Neuronal stem cell (in vitro differentiated cells): ENCODE data around the gene FRAT1.

Experiments used
- DNase-seq: peaks from one replicate; pipeline ENCODE4 v3.0.0-alpha.2; 2013; ENCODE audit warnings: low spot score
- H2AFZ ChIP-seq: one replicate; pipeline ENCODE4 v1.6.1; 2013; ENCODE audit warnings: mild to moderate bottlenecking, low read length, inconsistent platforms
- H2AK5ac ChIP-seq: 2 replicates; pipeline ENCODE4 v1.6.1; 2013; ENCODE audit warnings: low read depth, mild to moderate bottlenecking, inconsistent platforms, low read length, moderate library complexity, mixed read lengths
- H2BK120ac ChIP-seq: 2 replicates; pipeline ENCODE4 v1.6.1; 2013; ENCODE audit warnings: low read depth, mild to moderate bottlenecking, inconsistent platforms, low read length, moderate library complexity, mixed read lengths
- H2BK12ac ChIP-seq: one replicate; pipeline ENCODE4 v1.6.1; 2013; ENCODE audit warnings: low read length, inconsistent platforms
- H2BK15ac ChIP-seq: 2 replicates; pipeline ENCODE4 v1.6.1; 2013; ENCODE audit warnings: mild to moderate bottlenecking, low read length, inconsistent platforms, mixed read lengths
- H2BK5ac ChIP-seq: one replicate; pipeline ENCODE4 v1.6.1; 2013; ENCODE audit warnings: inconsistent platforms, mild to moderate bottlenecking, low read length, moderate library complexity
- H3K14ac ChIP-seq: one replicate; pipeline ENCODE4 v1.6.1; 2013; ENCODE audit warnings: low read length, inconsistent platforms
- H3K18ac ChIP-seq: 2 replicates; pipeline ENCODE4 v1.6.1; 2013; ENCODE audit warnings: low read length, inconsistent platforms
- H3K23ac ChIP-seq: 2 replicates; pipeline ENCODE4 v1.6.1; 2013; ENCODE audit warnings: low read depth, mild to moderate bottlenecking, mixed read lengths, low read length, inconsistent platforms; ENCODE audit not compliant: poor library complexity
- H3K27ac ChIP-seq: replicated peaks from 3 replicates; pipeline ENCODE4 v1.5.1; 2013; ENCODE audit warnings: low read length, inconsistent platforms
- H3K27me3 ChIP-seq, 3 experiments: 2 replicates each; pipeline ENCODE4 v1.6.1; 2013; ENCODE audit warnings: low read length in 3 of 3, mild to moderate bottlenecking in 2 of 3, inconsistent platforms in 1 of 3, low read depth in 1 of 3, mixed read lengths in 1 of 3, moderate library complexity in 1 of 3; ENCODE audit not compliant: control insufficient read depth in 3 of 3, insufficient read depth in 3 of 3
- H3K36me3 ChIP-seq, 2 donors: replicated peaks in 1 of 2; 2 replicates each; pipeline ENCODE4 v1.6.1; 2013; ENCODE audit warnings: low read length in 2 of 2; ENCODE audit not compliant: control insufficient read depth in 2 of 2, insufficient read depth in 2 of 2
- H3K4ac ChIP-seq: 2 replicates; pipeline ENCODE4 v1.6.1; 2013; ENCODE audit warnings: inconsistent platforms, mild to moderate bottlenecking, low read length, moderate library complexity
- H3K4me1 ChIP-seq, 2 donors: 1 replicate in 1 of 2; 2 replicates in 1 of 2; pipeline ENCODE4 v1.6.1; 2013; ENCODE audit warnings: low read length in 2 of 2, low read depth in 1 of 2; ENCODE audit not compliant: control insufficient read depth in 2 of 2, insufficient read depth in 1 of 2
- H3K4me2 ChIP-seq: one replicate; pipeline ENCODE4 v1.6.1; 2013; ENCODE audit warnings: mild to moderate bottlenecking, low read length, inconsistent platforms; ENCODE audit not compliant: insufficient read depth, poor library complexity, severe bottlenecking
- H3K4me3 ChIP-seq, 2 donors: 2 replicates each; pipeline ENCODE4 v1.5.1; 2013; ENCODE audit warnings: low read length in 2 of 2, mild to moderate bottlenecking in 2 of 2, inconsistent platforms in 1 of 2, moderate library complexity in 1 of 2
- H3K79me1 ChIP-seq: one replicate; pipeline ENCODE4 v1.6.1; 2013; ENCODE audit warnings: low read depth, mild to moderate bottlenecking, inconsistent platforms, low read length, moderate library complexity
- H3K9ac ChIP-seq: one replicate; pipeline ENCODE4 v1.6.1; 2013; ENCODE audit warnings: mild to moderate bottlenecking, low read depth, low read length, inconsistent platforms; ENCODE audit not compliant: poor library complexity
- H3K9me3 ChIP-seq, 2 donors: replicated peaks in 1 of 2; 2 replicates each; pipeline versions ENCODE3 to v1.6.1; 2013; ENCODE audit warnings: low read length in 2 of 2, mild to moderate bottlenecking in 2 of 2, inconsistent platforms in 1 of 2, low read depth in 1 of 2, mixed read lengths in 1 of 2, moderate library complexity in 1 of 2; ENCODE audit not compliant: control insufficient read depth in 2 of 2, insufficient read depth in 1 of 2
- H4K8ac ChIP-seq: one replicate; pipeline ENCODE4 v1.6.1; 2013; ENCODE audit warnings: low read depth, mild to moderate bottlenecking, inconsistent platforms, low read length, moderate library complexity
- H4K91ac ChIP-seq: one replicate; pipeline ENCODE4 v1.6.1; 2013; ENCODE audit warnings: low read length, low read depth, mild to moderate bottlenecking, inconsistent platforms; ENCODE audit not compliant: poor library complexity
- WGBS, 2 donors: extraction: QIAGEN DNeasy Blood & Tissue Kit; methylation state at CpG; one replicate each; pipeline ENCODE4 v1.1.7; 2013; ENCODE audit warnings: missing lambda C conversion rate in 2 of 2, mixed read lengths in 1 of 2; ENCODE audit not compliant: insufficient read length in 2 of 2, insufficient replicate concordance in 1 of 2; ENCODE audit errors: extremely low coverage in 2 of 2; 5-methylcytosine and 5-hydroxymethylcytosine counted together

Gene FRAT1

GRCh38 chr10:97334370-97335175, 15.5 kb downstream of the FRAT1 start, which contains the start of gene FRAT2:
Gene FRAT2, minus strand, starts transcription at chr10:97334729. Its CDS starts 157 bp downstream, at chr10:97334572.
- Histone ChIP-seq H3K23ac (peak within 1 kb of the TSS; percentile 98), H3K4me3 (peak within 1 kb of the TSS; percentile 84 to 91), H4K91ac (no peak within 1 kb of the TSS), H3K36me3 (peaks cover 0 to 9% of the 10 kb centered on the region in 2 donors), H2BK12ac (peak within 1 kb of the TSS; percentile 31), H3K4me1 (peaks cover 20 to 32% of the 10 kb centered on the region in 2 donors), H3K4ac (no peak within 1 kb of the TSS), H3K18ac (peak within 1 kb of the TSS; percentile 98), H3K4me2 (peak within 1 kb of the TSS; percentile 89), H2BK5ac (peak within 1 kb of the TSS; percentile 87), H3K27me3 (peaks cover 0 to 29% (median 8%) of the 10 kb centered on the region in 3 experiments), H3K27ac (peak within 1 kb of the TSS; percentile 34), H2AK5ac (no peak within 1 kb of the TSS), H3K14ac (peak within 1 kb of the TSS; percentile 98), H2BK15ac (peak within 1 kb of the TSS; percentile 35), H4K8ac (no peak within 1 kb of the TSS), H3K9me3 (no peaks in the 10 kb centered on the region), H2AFZ (peak within 1 kb of the TSS; percentile 100), H3K9ac (peak within 1 kb of the TSS; percentile 94), H2BK120ac (peak within 1 kb of the TSS; percentile 73), H3K79me1 (no peaks in the 10 kb centered on the region)
- WGBS, 2 donors: no CpG with 5 or more reads among the region's 103 CpGs
- peak; percentile 89 for DNase-seq

DNA sequence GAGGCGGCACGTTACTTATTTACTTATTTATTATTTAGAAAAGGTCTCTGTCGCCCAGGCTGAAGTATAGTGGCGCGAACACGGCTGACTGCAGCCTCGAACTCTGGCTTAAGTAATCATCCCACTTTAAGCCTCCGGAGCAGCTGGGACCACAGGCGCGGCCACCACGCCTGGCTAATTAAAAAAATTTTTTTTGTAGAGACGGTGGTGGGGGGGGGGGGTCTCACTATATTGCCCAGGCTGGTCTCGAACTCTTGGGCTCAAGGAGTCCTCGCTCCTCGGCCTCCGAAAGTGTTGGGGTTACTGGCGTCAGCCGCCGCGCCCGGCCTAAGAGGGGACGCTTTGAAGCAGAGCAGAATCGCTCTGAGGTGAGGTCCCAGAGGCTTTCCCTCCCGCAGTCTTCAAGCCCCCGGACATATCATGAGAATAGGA, 16.1 kb downstream of the FRAT1 start:
- H3K27ac ChIP-seq: no peak overlapping the region
- WGBS, 2 donors: no CpG with 5 or more reads among the region's 25 CpGs
- no peak for DNase-seq

DNA sequence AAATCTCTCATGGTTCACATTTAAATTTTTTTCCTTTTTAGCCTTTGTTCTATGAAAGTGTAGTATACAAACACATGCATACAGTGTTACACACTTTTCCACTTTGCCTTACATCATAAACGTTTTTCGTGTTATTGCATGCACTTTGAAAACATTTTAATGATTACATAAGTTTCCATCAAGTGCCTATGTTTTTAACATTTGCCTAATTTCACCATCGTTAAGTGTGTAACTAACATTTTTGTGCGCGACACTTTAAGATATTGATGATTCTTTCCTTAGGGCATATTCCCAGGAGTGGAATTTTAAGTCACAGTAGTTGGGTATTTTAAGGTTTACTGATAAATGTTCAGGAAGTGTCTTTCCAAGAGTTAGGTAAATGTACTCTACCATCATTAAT, 16.9 kb downstream of the FRAT1 start:
- Histone ChIP-seq H2BK12ac (no peak overlapping the region), H4K8ac (no peak overlapping the region), H3K4me3 (no peak overlapping the region), H2AFZ (no peak overlapping the region), H4K91ac (no peak overlapping the region), H3K27me3 (peaks cover 0 to 29% (median 8%) of the 10 kb centered on the region in 3 experiments), H2AK5ac (no peak overlapping the region), H2BK5ac (no peak overlapping the region), H2BK15ac (no peak overlapping the region), H3K9ac (no peak overlapping the region), H3K9me3 (no peaks in the 10 kb centered on the region), H3K18ac (no peak overlapping the region), H3K4ac (no peak overlapping the region), H3K4me1 (peaks cover 20 to 32% of the 10 kb centered on the region in 2 donors), H2BK120ac (no peak overlapping the region), H3K14ac (no peak overlapping the region), H3K36me3 (peaks cover 0 to 3% of the 10 kb centered on the region in 2 donors), H3K4me2 (no peak overlapping the region), H3K23ac (no peak overlapping the region), H3K27ac (no peak overlapping the region), H3K79me1 (no peaks in the 10 kb centered on the region)
- WGBS, 2 donors: no CpG with 5 or more reads among the region's 5 CpGs
- no peak for DNase-seq

More for the DNA sequence above, 16.1 kb downstream of the FRAT1 start:
- Histone ChIP-seq H3K9ac (no peak overlapping the region), H4K8ac (no peak overlapping the region), H3K14ac (no peak overlapping the region), H3K9me3 (no peaks in the 10 kb centered on the region), H2AK5ac (no peak overlapping the region), H3K4ac (no peak overlapping the region), H4K91ac (no peak overlapping the region), H3K36me3 (peaks cover 0 to 5% of the 10 kb centered on the region in 2 donors), H2BK15ac (no peak overlapping the region), H2BK120ac (no peak overlapping the region), H3K4me3 (peak overlapping the region in 1 of 2 donors; percentile 84), H2AFZ (peak overlapping the region; percentile 100), H3K23ac (no peak overlapping the region), H3K18ac (no peak overlapping the region), H2BK5ac (no peak overlapping the region), H3K4me1 (peaks cover 20 to 32% of the 10 kb centered on the region in 2 donors), H3K27me3 (peaks cover 0 to 29% (median 8%) of the 10 kb centered on the region in 3 experiments), H3K79me1 (no peaks in the 10 kb centered on the region), H2BK12ac (no peak overlapping the region), H3K4me2 (peak overlapping the region; percentile 89)

DNA sequence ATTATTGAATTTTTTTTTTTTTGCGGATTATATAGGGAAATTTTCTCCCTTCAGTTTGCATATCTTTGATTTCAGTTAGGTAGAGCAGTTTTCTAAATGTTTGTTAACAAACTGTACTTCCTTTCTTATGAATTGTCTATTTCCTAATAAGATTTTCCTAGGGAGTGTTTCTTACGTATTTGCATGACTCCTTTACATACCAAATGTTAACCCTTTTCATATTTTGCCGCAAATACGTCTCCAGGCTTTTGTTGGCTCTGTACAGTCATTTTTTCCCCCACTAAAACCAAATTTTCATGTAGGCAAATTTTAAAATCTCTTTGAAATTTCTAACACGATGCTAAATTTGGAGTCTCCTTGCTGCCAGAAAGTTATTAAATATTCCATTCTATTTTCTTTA, 17.4 kb downstream of the FRAT1 start:
- no CpG with 5 or more reads among the region's 5 CpGs for WGBS, 2 donors
- H2BK12ac ChIP-seq: no peak overlapping the region
- H3K9ac ChIP-seq: no peak overlapping the region
- no peaks in the 10 kb centered on the region for H3K36me3 ChIP-seq
- H2BK15ac ChIP-seq: no peak overlapping the region
- no peaks in the 10 kb centered on the region for H3K9me3 ChIP-seq
- H3K27ac ChIP-seq: no peak overlapping the region
- H2BK5ac ChIP-seq: no peak overlapping the region
- H3K4me3 ChIP-seq: no peak overlapping the region
- H3K79me1 ChIP-seq: no peaks in the 10 kb centered on the region
- H3K14ac ChIP-seq: no peak overlapping the region
- H3K4ac ChIP-seq: no peak overlapping the region
- H2AFZ ChIP-seq: no peak overlapping the region
- H4K91ac ChIP-seq: no peak overlapping the region
- no peak overlapping the region for H3K18ac ChIP-seq
- H4K8ac ChIP-seq: no peak overlapping the region
- no peak overlapping the region for H3K23ac ChIP-seq
- peaks cover 20 to 32% of the 10 kb centered on the region in 2 donors for H3K4me1 ChIP-seq
- H3K4me2 ChIP-seq: no peak overlapping the region
- H2AK5ac ChIP-seq: no peak overlapping the region
- no peak for DNase-seq
- peaks cover 0 to 29% (median 8%) of the 10 kb centered on the region in 3 experiments for H3K27me3 ChIP-seq
- no peak overlapping the region for H2BK120ac ChIP-seq
